HG02884 (cell line): ENCODE results near the gene FECH.

Experiments used
- ATAC-seq: cut with Tn5 transposase; IDR thresholded peaks from one replicate; pipeline ENCODE4 v1.9.1; 2021; ENCODE audit warnings: mild to moderate bottlenecking, moderate library complexity; ENCODE audit not compliant: unreplicated experiment

The FECH gene

DNA sequence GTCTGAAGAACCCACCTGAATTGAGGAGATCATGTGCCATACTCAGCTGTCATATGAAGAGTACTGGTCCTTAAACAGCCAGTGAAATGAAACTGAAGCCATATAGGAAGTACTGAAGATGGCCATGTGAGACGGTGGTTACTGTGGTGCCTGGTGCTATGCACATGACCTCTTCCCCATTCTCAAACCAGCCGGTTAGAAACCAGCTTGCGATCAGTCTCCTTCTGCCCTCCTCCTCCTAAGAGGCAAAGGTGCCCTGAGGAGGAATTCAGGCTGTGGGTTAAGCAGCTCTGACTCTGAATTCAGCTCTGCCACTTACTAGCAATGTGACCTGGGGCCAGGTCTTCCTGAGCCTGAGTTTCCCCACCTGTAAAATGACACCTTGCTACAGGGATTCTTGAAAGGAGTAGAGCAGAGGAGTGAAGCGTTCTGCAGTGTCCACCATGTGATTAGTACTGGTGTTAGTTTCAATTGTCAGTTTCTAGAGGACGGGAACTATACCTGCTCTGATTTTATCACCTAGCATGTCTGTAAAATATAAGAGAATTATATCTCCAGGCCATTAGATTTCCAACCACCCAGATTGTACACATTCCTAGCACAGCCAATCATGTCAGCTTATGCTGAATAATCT, 5.1 kb downstream of the FECH start:
- peak; percentile 85 for ATAC-seq

DNA sequence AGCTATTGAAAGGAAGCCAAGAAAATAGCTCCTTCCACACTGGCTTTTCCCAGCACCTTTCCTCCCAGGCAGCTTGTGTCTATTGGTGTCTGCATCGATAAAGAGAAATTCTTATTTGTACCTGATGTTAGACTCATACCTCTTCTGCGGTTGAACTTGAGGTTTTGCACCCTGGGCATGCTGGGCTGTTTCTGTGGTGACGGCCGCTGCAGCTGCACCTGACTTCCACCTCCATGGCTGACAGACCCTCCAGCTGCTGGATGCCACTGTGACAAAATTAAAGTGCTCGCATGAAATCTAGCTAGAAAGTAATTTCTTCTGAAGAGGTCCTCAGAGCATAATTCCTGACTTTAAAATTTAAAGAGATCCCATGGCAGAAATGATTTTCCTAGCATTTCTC, 6.6 kb downstream of the FECH start:
- no peak for ATAC-seq

DNA sequence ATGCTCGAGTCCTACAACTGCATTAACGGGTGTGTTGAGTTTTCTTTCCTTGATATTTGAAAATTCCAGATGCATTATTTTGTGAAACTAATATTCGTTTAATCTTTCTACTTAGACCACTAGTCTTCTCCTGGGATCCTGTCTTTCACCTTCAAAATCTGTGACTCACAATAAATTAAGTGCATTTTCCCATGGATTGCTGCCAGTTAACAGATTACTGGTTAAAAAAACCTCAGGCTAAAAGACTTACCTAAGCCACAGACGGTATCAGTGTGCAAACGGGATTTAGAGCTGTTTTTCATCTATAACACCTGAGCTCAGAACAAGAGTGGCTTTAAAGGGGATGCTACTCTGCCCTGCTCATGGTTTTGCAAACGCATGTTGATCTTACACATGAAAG, 10.2 kb downstream of the FECH start:
- no peak for ATAC-seq

DNA sequence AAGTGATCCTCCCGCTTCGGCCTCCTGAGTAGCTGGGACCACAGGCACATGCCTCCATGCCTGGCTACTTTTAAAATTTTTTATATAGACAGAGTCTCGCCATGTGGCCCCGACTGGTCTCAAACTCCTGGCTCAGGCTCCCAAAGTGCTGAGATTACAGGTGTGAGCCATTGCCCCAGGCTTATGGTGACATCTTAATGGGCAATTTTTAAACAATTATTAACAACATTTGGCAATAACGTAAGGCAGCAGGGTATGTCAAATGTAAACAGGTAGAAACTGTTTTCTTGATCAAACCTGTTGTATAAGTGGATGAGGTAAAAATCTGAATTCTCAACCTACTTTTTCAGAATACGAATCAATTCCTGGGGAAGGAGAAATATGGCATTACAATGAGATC, 11.0 kb downstream of the FECH start:
- ATAC-seq, result no peak

DNA sequence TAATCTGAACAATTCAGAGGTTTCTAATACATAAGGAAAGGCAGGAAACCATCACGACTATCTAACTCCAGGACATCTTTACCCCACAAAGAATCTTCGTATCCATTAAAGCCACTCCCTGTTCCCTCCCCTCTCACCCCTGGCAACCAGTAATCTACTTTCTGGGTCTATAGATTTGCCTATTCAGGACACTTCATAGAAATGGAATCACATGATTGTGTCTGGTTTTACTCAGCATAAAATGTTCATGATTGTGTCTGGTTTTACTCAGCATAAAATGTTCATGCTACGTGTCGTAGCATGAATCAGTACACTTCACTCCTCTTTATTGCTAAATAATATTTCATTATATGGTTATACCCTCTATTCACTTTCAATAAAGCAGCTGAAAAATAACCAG, 11.6 kb downstream of the FECH start:
- ATAC-seq, result no peak

DNA sequence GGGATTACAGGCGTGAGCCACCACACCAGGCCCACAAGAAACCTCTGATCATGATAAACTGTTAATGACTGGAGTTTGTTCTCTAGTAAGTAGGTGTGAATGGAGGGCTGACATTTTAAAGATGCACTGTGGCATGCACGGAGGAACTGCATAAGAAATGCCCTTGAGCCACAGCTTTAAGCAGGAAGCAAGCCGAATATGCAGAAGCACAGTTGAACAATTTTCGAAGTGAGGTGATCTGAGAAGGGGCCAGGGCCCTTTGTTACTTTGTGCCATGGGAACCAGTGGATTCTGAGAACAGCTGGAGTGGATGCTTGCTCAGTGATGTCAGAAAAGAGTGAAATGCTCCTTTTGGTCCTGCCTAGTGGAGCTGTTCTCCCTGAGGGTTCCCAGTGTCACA, 16.3 kb downstream of the FECH start:
- ATAC-seq, result no peak

DNA sequence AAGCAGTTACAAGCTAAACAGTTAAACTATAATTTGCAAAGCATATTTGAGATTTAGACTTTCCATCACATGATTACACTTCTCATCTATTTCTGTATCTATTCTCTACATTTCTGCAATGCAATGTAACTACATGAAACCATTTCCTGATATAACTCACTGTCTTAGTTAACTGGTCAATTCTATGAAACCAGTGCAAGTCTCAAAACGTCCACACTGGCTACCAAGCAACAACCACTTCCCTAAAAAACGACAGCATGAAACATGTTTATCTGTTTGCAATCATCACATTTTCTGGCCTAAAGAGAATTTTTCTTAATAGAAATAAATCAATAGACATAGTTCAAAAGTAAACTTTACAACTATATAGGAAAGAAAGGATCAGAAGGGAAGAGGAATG, 17.4 kb downstream of the FECH start:
- ATAC-seq, result no peak

DNA sequence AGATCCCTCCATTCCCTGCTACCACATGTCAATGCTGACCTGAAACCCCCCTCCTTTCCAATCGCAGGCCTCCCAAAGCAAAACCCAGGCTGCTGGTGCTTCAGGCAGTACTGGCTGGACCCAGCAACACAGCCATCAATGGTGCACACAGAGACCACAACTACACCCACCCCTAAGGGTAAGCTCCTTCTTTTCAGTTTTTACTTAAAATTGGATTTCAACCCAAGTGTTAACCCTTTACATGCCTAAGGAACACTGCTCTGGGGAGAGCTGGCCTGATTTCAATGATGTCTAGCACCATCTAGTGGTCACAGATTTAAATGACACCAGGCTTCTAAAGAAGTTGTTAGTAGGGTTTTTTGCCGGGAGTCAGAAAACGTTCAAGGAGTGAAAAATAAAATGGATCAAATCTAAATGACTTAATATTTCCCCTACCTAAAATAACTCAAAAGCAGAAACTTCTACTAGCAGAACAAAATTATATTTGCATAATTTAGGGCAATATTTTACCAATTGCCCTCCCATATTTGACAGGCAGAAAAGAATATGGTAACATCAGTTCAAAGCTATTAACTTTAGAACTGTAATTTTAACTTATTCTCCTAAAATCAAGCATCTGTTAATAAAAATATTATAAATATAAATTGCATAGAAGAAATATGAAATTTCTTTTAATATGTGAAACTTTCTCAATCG, 24.6 kb downstream of the FECH start:
- ATAC-seq, result no peak

DNA sequence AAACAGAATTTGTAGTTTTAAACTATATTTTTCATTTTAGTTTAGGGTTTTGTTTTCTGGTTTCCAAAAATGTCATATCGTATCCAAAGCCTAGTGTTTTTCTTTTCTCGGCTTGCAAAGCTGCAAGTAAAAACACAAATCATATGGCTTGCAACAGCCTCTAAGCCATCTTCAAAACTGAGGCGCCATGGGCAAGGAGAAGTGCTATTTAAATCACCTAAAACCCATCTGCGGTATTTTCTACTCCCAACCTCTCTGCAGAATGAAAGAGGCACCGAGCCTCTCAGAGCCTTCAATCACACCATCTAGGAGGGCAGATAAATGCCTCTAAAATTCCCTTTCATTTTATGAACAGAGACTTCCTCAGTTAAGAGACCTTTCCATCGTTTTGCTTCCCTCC, 25.2 kb downstream of the FECH start:
- ATAC-seq, result no peak

DNA sequence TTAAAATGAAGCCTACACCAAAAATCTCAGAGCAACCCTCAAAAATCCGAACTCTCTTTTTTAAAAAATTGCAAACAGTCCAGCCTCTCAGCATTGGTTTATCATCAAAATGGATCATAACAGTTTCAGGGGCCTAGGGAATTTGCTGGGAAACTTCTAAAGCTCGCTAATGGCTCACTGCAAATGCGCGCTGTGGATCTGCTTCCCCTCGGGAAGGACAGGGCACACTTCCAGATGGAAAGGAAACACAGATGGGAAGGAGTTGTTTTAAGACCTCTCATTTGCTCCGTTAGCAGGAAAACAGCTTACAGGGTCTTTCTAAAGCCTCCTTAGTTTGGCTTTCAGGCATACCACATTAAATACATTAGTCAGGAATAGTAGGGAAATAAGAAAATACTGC, 27.2 kb downstream of the FECH start:
- ATAC-seq, result no peak

DNA sequence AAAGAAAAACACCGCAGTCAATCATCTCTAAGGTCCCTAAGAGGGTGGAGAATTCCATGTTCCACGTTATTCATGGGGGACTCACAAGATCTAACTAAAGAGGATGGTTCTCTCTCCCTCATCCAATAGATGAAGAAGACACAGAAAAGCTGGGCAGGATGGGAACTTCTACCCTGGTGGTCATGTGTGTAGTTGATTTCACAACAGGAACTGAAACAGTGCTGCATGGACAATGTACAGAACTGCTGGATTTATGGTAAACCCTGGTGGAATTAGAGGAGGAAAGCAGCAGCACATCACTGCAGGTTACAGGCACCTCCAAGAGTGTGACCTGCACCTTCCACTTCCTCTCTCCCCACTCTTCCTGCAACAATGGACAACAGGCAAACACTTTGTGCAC, 31.4 kb downstream of the FECH start:
- no peak for ATAC-seq

DNA sequence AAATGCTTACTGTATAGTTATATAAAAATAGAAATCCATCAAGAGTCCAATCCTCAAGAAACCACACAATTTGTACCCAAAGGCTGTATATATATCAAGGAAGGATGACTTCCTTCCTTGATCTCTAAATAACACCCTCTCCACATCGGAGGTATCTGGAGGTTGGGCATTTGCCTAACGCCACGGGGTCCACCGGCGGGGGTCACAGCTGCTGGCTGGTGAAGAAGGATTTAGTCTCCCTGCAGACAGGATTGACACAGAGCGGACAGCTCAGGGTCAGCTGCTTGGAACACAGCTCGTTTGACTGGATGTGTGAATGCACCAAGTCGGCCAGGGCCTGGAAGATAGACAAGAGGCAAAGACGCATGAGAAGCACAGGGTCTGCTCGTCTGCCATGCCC, 36.0 kb downstream of the FECH start:
- ATAC-seq, result no peak

DNA sequence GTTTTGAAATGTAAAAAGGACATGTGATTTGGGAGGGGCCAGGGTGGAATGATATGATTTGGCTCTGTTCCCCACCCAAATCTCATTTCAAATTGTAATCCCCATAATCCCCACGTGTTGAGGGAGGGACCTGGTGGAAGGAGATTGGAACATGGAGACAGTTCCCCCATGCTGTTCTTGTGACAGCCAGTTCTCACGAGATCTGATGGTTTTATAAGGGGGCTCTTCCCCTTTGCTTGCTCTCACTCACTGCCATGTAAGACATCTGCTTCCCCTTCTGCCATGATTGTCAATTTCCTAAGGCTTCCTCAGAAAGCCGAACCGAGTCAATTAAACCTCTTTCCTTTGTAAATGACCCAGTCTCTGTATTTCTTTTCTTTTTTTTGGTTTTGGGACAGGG, 39.2 kb downstream of the FECH start:
- ATAC-seq, result no peak

DNA sequence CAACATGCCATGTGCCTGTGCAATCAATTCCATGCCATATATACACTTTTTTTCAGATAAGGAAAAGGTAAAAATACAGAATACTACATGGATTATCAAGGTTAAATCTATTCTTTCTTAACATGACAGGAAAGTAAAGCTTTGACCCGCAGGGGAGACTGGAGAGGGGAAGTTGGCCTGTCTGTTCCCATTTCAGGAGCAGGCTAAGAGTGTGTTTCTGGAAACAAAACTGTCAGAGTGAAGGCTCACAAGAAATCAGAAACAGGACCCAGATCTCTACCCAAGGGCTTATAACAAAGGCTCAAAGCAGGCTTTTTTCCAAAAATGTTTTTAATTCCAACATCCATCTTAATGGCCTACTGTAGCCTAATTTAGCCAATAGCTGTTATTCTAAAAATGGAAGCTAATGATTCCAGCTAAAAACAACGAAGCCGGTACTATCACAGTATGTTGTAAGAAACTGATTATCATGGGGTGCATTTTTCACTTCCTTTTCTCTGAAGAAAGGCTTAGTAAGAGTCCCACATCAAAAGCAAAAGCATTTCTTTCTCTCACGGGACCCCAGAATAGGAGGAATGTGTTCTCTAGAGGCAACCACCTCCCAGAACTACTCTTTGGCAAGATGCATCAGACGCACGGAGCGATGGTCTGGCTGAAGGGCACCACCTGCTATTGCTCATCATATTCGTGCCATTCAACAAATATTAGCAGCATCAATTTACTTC, 41.4 kb downstream of the FECH start:
- ATAC-seq, result peak; percentile 84

DNA sequence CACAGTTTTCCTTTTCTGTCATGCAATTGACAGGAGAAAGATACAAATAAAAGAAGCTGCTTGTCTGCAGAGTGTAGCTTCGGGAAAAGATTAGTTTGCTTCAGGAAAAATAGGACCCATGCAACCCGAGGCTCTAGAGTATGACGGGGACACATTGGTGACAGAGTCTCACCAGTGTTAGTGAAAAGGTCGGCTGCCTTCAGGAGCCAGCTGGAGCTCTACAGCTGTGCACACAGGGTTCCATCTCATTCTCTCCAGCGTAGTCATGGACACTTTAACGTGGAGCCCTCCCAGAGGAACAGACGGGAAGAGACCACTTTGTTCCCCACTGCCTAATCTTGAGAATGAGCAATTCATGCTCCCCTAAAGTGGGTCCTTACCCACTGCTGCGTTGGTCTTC, 42.9 kb downstream of the FECH start:
- no peak for ATAC-seq

DNA sequence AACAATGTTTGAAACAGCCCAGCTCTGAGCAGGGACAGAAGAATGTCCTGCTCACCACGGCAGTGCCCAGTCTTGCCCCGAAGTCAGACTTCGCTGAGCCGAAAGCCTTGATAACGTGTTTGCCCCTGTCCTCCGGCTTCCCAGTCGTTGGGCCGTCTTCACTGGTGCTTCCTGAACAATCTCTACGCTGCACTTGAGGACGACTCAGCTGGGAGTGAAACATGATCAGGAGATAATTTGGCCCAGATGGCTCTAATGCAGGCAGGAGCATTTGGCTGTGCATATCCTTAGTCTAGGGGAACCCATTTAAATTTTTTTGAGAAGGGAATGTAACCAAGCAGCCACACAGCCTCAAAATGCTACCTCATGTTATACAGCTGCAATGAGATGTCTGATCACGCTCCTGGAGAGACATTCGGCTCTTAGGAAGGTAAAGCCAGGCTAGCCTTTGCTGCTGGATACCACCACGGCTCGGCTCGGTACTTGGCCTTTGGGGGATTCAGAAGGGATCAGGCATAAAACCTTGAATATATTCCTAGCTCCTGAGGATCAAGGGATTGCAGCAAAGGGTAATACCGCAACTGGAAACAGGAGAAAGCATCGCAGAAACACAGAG, 43.6 kb downstream of the FECH start:
- ATAC-seq, result no peak

DNA sequence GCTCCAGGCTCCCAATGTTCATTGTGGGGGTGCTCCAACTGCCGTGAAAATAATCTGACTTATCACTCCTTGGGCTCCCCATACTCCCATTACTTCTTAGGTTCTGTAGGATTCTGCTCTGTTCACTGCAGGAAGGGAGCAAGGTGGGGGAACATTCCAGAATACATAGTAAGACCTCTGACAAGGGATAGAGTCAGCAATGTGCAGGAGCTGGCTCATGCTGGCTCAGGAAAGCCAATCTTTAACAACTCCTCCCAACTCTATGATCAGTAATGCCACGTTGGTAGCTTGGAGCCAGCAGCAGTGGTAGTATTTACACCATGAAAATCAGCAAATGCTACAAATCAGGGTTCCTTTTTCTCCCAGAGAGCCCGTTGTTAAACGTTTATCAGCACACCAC, 44.4 kb downstream of the FECH start:
- ATAC-seq, result no peak

DNA sequence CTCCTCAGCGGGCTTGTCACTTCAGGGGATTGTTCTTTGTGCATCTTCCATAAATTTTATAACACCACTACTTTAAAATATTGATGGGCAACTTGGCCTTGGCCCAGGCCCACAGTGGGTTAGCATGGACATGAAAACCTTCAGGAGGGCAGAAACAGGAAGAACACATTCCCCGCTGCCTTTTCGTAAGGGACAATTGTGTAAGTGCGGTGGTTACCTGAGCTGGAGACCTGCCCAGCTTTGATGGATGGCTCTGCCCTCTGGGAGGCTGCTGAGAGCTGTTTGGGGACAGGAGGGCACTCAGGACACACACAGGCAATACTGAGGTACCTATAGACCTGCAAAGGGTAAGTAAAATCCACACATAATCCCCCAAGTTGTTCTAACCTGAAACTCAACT, 46.8 kb downstream of the FECH start:
- no peak for ATAC-seq

DNA sequence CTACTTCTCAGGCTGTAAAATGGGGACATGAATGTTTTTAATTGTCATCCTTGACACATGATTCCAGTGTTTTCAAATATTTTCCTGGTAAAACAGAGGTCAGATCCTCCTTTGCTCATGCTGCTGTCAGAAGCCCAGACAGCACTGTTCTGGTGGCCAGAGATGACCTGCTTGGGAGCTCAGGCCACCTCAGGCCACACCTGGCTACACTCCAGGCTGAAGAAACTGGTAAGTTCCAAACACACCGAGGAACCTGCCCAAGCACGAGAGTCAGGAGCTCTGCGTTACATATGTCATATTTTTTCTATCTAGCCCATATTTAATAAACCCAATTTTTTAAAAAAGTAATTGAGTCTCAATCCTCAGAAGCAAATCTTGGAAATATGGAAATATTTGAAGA, 47.9 kb downstream of the FECH start:
- ATAC-seq, result no peak

DNA sequence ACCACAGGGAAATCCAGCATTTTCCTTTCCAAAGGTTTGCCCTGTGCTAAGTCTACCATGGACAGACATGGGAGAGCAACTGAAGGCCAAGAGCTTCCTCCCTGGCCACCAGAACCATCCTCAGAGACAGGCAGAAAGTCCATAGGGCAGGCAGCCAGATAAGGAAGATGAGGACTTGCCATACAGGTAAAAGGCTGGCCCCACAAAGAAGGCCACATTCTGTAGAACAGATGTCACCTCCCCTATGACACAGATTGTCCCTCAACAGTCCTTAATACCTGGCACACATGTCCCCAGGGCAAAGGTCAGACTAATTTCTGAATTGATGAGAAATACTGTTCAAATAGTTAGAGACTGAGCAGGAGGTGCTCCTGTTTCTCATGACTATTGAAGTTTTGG, 52.0 kb downstream of the FECH start:
- no peak for ATAC-seq

DNA sequence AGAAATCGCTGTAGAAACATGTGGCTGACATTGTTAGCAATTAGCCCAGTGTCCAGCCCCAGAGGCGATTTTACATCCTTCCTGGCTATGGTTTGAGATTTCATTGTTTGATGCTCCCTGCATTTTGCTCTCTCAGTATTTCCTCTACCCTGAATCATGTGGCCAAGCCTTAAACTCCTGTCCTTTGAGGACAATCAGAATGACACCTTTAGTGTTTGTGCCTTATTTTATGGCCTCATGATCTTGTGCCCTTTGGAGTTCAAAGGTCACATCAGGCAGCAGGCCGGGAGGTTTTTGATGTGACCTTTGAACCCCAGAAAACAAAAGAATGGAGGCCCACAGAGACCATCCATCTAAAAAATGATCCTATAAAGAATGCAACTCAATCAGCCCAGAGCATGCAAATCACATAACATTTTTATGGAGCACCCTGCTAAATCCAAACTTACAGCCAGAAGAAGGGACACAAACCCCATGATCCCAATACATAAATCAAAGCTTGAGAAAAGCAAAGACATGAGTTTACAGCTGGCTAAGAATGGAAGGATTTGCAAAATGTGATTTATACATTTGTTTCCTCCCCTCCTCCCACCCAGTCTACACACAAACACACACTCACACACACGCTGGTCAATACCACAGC, 52.5 kb downstream of the FECH start:
- ATAC-seq, result no peak
